Kidney epithelial cell (primary cell): ENCODE measurements around the gene OCA2. TPM values are rescaled to one million over a fixed set of nuclear protein-coding genes. Genes with fewer than 3 reads are reported as not detected.

Experiments used
- DNase-seq: peaks from one replicate; pipeline ENCODE4 v3.0.0-alpha.2; 2010; ENCODE audit warnings: low read depth
- H3K27me3 ChIP-seq: 2 replicates; pipeline ENCODE4 v1.6.0; 2011; ENCODE audit warnings: low read length; ENCODE audit not compliant: control insufficient read depth, insufficient read depth
- H3K36me3 ChIP-seq: 2 replicates; pipeline ENCODE4 v1.5.1; 2011; ENCODE audit warnings: low read length; ENCODE audit not compliant: control insufficient read depth, insufficient read depth
- H3K4me3 ChIP-seq: 2 replicates; pipeline ENCODE4 v1.5.1; 2011; ENCODE audit warnings: low read depth, mild to moderate bottlenecking, control low read depth, low read length
- CTCF ChIP-seq: IDR thresholded peaks from 2 replicates; pipeline ENCODE4 v1.5.1; 2011; ENCODE audit warnings: mild to moderate bottlenecking, moderate library complexity, low read length, control low read depth, inconsistent platforms; ENCODE audit not compliant: insufficient read depth, poor library complexity, severe bottlenecking
- total RNA-seq: library from RNA; depleted of rRNA; stranded (reverse); fragments of >200 nt; gene quantifications from 2 replicates; pipeline ENCODE4 v1.2.3, GENCODE V29; 2015

The OCA2 gene
- total RNA-seq, 1 donor from 2014 or later, result 0.29 TPM

- no peak overlapping the region for H3K4me3 ChIP-seq
- no peak for DNase-seq
- TF ChIP-seq CTCF, result no peak
- no peaks in the 10 kb centered on the region for H3K36me3 ChIP-seq
- H3K27me3 ChIP-seq, result no peaks in the 10 kb centered on the region
Measured at GRCh38 chr15:28082891-28083684, 16.0 kb downstream of the OCA2 start.

- TF ChIP-seq CTCF, result no peak
- H3K27me3 ChIP-seq, result no peaks in the 10 kb centered on the region
Measured at GRCh38 chr15:28081594-28081993, 17.5 kb downstream of the OCA2 start.

GRCh38 chr15:28080386-28080785, 18.7 kb downstream of the OCA2 start:
- Histone ChIP-seq H3K4me3 (no peak overlapping the region), H3K27me3 (no peaks in the 10 kb centered on the region), H3K36me3 (no peaks in the 10 kb centered on the region)
- DNase-seq, result no peak
- no peak for TF ChIP-seq CTCF

More at GRCh38 chr15:28081594-28081993, 17.5 kb downstream of the OCA2 start:
- DNase-seq, result no peak
- Histone ChIP-seq H3K4me3 (no peak overlapping the region), H3K36me3 (no peaks in the 10 kb centered on the region)

- no peak for TF ChIP-seq CTCF
Measured at GRCh38 chr15:28079313-28079969, 19.7 kb downstream of the OCA2 start.

GRCh38 chr15:28078191-28078719, 20.9 kb downstream of the OCA2 start:
- H3K36me3 ChIP-seq, result no peaks in the 10 kb centered on the region

More at GRCh38 chr15:28079313-28079969, 19.7 kb downstream of the OCA2 start:
- Histone ChIP-seq H3K4me3 (no peak overlapping the region), H3K36me3 (no peaks in the 10 kb centered on the region), H3K27me3 (no peaks in the 10 kb centered on the region)
- DNase-seq, result no peak

More at GRCh38 chr15:28078191-28078719, 20.9 kb downstream of the OCA2 start:
- no peak for DNase-seq
- TF ChIP-seq CTCF, result no peak
- Histone ChIP-seq H3K27me3 (no peaks in the 10 kb centered on the region), H3K4me3 (no peak overlapping the region)
